Activated T-helper 1 cell treated with anti-CD3 and anti-CD28 coated beads, Interleukin-12 subunit alpha, Interleukin-12 subunit beta, Interleukin-2, Interleukin-4 antibody, amounts not matched to agents 30 ng/mL and 10 ng/mL and 1 ng/mL, durations not matched to agents 14 hours and 24 hours and 36 hours (primary cell): Measurements from ENCODE around the gene REV3L. TPM values are rescaled to one million over a fixed set of nuclear protein-coding genes. Genes with fewer than 3 reads are reported as not detected.
"Not testable (repeated sequence)": the region's sequence is repeated elsewhere in the genome, so short reads cannot be mapped to it uniquely, and the experiment has no call there.

Source experiments
- DNase-seq: peaks from one replicate; pipeline ENCODE4 v3.0.0; 2021; ENCODE audit warnings: low spot score
- H3K27ac Mint-ChIP-seq: one replicate; pipeline ENCODE4 v1.8.0; 2021; ENCODE audit warnings: mild to moderate bottlenecking, mixed read lengths
- H3K27me3 Mint-ChIP-seq: one replicate; pipeline ENCODE4 v1.8.0; 2022; ENCODE audit warnings: mild to moderate bottlenecking, moderate library complexity, mixed read lengths; ENCODE audit not compliant: insufficient read depth
- H3K36me3 Mint-ChIP-seq: one replicate; pipeline ENCODE4 v1.8.0; 2021; ENCODE audit warnings: low read depth, mixed read lengths
- H3K4me1 Mint-ChIP-seq: one replicate; pipeline ENCODE4 v1.8.0; 2021; ENCODE audit warnings: low read depth, mixed read lengths
- H3K4me3 Mint-ChIP-seq: one replicate; pipeline ENCODE4 v1.8.0; 2021; ENCODE audit warnings: mild to moderate bottlenecking, moderate library complexity, mixed read lengths
- H3K9me3 Mint-ChIP-seq: one replicate; pipeline ENCODE4 v1.8.0; 2021; ENCODE audit warnings: mixed read lengths
- intact Hi-C: fragments of 100-400 bp; cut with micrococcal nuclease; formaldehyde crosslinking; loops from one replicate; pipeline ENCODE4 v1.15.1; 2024
- total RNA-seq: library from RNA; stranded (reverse); gene quantifications from 2 replicates; pipeline ENCODE4 v1.2.3, GENCODE V29; 2022

The REV3L gene
- total RNA-seq, 1 donor from 2014 or later: 18.3 TPM

DNA sequence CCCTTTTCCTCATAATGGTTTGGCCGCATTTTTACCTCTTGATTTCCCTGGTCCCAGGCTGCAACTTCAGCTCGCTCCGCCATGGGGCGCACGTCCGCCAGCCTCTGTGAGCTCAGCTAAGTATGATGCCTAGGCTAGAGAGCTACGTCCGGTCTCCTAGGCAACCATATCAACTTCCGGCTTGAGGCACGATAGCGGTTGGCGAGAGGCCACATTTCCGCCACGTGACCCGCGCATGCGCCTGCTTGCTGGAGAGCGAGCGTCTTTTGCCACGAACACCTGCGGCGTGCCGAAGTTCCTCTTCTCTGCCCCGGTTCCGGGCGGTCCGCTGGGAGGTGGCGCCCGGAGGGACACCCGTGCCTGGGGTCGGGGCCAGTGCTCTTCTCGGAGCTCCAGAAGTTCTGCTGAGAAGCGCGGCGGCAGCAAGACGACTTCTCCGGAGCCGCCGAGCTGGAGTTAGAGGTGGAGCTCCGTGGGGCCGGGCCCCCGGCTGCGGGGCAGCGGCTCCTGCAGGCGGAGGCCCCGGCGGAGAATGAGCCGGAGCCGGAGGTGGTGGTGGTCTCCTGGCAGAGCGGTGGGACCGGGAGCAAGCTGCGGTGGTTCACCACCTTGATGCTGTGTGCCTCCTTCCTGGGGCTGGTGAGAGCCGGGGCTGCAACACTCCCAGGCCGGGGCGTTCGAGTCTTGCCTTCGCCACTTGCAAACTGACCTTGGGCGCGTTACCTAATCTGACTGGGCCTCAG, 223.8 kb downstream of the REV3L start:
- H3K4me1 Mint-ChIP-seq: peaks cover 34% of the 10 kb centered on the region
- peak overlapping the region; percentile 81 for H3K4me3 Mint-ChIP-seq
- intact Hi-C loops: loop anchor here (1.0 to 2.0 kb wide), 12 partner anchors 32 to 904 kb away; partner anchors contain the start of genes FAM229B, FYN, TRAF3IP2 and TUBE1

GRCh38 chr6:111258615-111259088, 224.4 kb downstream of the REV3L start:
- H3K36me3 Mint-ChIP-seq: peaks cover 4% of the 10 kb centered on the region
- H3K4me3 Mint-ChIP-seq: peak overlapping the region; percentile 81
- peaks cover 5% of the 10 kb centered on the region for H3K27me3 Mint-ChIP-seq
- H3K27ac Mint-ChIP-seq: peak overlapping the region; percentile 87
- no peaks in the 10 kb centered on the region for H3K9me3 Mint-ChIP-seq
- H3K4me1 Mint-ChIP-seq: peaks cover 28% of the 10 kb centered on the region
- intact Hi-C loops: loop anchor here (1.0 to 2.0 kb wide), 12 partner anchors 33 to 905 kb away; partner anchors contain the start of genes FAM229B, FYN, TRAF3IP2 and TUBE1
- DNase-seq: no peak

More for the DNA sequence above, 223.8 kb downstream of the REV3L start:
- peaks cover 5% of the 10 kb centered on the region for H3K27me3 Mint-ChIP-seq
- no peaks in the 10 kb centered on the region for H3K9me3 Mint-ChIP-seq
- peak overlapping the region; percentile 87 for H3K27ac Mint-ChIP-seq
- H3K36me3 Mint-ChIP-seq: peaks cover 10% of the 10 kb centered on the region
- peak; percentile 99 for DNase-seq

DNA sequence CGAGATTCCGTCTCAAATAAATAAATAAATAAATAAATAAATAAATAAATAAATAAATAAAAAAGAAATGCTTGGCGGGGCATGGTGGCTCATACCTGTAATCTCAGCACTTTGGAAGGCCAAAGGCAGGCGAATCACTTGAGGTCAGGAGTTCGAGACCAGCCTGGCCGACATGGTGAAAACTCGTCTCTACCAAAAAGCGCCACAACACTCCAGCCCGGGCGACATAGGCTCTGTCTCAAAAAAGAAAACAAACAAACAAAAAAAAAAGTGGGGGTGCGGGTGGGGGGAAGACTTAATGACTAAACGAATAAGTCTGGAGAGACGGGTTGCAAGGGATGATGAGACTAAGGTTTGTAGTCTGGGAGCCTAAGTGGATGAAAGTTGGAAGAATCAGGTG, 225.0 kb downstream of the REV3L start:
- no peak overlapping the region for H3K4me3 Mint-ChIP-seq

DNA sequence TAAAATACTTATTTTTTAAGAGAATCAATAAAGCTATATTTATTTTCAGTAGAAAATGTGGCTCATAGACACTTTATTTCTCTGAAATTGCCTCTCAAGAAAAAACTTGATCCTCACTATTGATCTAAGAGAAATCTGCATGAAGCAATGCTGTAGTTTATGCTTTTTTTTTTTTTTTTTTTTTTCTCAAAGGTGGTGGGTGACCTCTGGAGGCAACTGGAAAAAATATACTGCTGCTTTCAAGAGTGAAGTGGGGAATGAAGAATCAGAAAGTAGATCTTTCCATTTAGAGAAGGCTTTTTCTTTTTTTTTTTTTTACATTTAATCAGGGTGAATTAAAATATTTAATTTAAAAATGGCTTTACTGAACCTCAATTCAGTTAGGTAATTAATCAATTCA, 226.4 kb downstream of the REV3L start:
- Mint-ChIP-seq H3K36me3 (no peaks in the 10 kb centered on the region), H3K9me3 (no peaks in the 10 kb centered on the region), H3K27me3 (peaks cover 9% of the 10 kb centered on the region), H3K27ac (no peak overlapping the region), H3K4me3 (no peak overlapping the region), H3K4me1 (peaks cover 20% of the 10 kb centered on the region)
- DNase-seq: no peak
- intact Hi-C loops: no loop called here

More for the DNA sequence above, 225.0 kb downstream of the REV3L start:
- no peak for DNase-seq
- Mint-ChIP-seq H3K4me1 (peaks cover 26% of the 10 kb centered on the region), H3K9me3 (no peaks in the 10 kb centered on the region), H3K27ac (no peak overlapping the region), H3K36me3 (peaks cover 2% of the 10 kb centered on the region), H3K27me3 (peaks cover 9% of the 10 kb centered on the region)
- intact Hi-C loops: loop anchor here (2.0 kb wide), 2 partner anchors 309 to 615 kb away; partner anchors contain the start of gene FYN

GRCh38 chr6:111255838-111256237, 227.2 kb downstream of the REV3L start:
- intact Hi-C loops, H3K36me3 Mint-ChIP-seq, H3K4me3 Mint-ChIP-seq, H3K27ac Mint-ChIP-seq, H3K9me3 Mint-ChIP-seq, DNase-seq: not testable (repeated sequence)
- Mint-ChIP-seq H3K4me1 (peaks cover 16% of the 10 kb centered on the region), H3K27me3 (peaks cover 12% of the 10 kb centered on the region)

GRCh38 chr6:111254779-111255166, 228.2 kb downstream of the REV3L start:
- no peak overlapping the region for H3K4me3 Mint-ChIP-seq
- H3K27ac Mint-ChIP-seq: no peak overlapping the region
- intact Hi-C loops: no loop called here
- DNase-seq: no peak
- H3K4me1 Mint-ChIP-seq: peaks cover 8% of the 10 kb centered on the region
- no peaks in the 10 kb centered on the region for H3K9me3 Mint-ChIP-seq
- H3K27me3 Mint-ChIP-seq: peaks cover 12% of the 10 kb centered on the region
- H3K36me3 Mint-ChIP-seq: no peaks in the 10 kb centered on the region

DNA sequence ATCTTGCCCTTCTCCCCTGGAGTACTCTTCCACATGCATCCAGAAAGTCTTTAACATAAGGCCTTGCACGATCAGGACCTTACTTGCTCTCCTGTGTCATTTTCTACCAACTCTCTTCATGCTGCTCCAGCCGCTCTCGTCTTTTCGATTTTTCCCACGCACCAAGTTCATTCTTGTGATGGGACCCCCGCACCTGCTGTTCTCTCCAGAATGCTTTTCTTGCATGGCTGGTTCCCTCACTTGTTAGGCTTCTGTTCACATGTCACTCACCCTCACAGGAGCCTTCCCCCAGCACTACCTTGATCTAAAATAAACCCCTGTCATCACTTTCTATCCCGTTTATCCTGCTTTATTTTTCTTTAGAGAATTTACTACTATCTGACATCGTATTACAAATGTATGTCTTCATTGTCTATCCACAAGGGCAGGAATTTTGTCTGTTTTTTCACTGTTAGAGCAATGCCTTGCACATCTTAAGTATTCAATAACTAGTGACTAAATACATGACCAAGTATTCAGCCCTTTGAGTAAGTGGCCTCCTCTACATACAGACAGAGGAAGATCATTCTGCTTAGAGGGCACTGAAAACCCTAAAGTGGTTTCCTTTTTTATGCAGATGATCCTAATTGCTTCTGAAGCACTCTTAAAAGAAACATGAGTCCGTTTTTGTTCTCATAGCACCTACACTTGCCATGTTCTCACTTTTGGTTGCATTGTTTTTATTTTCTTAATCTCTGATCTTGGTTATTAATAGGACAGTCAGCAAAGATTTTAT, 228.8 kb downstream of the REV3L start:
- no peak for DNase-seq
- intact Hi-C loops: no loop called here
- Mint-ChIP-seq H3K9me3 (no peaks in the 10 kb centered on the region), H3K27me3 (peaks cover 16% of the 10 kb centered on the region), H3K27ac (no peak overlapping the region), H3K36me3 (no peaks in the 10 kb centered on the region), H3K4me3 (no peak overlapping the region), H3K4me1 (peaks cover 8% of the 10 kb centered on the region)

DNA sequence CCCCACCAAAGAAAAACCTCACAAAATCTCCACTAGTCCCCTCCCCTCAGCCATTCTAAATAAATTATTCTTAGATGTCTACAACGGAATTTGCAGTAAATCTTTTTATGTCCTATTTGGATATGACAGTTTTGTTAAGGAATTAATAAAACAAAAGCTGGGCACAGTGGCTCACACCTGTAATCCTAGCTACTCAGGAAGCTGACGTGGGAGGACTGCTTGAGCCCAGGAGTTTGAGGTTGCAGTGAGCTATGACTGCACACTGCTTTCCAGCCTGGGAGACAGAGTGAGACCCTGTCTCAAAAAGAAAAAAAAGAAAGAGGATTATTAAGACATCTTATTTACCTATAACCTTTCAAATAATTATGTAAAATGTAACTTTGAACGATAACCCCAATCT, 230.3 kb downstream of the REV3L start:
- H3K27me3 Mint-ChIP-seq: peaks cover 17% of the 10 kb centered on the region
- H3K4me3 Mint-ChIP-seq: no peak overlapping the region
- DNase-seq: no peak
- intact Hi-C loops: no loop called here
- H3K9me3 Mint-ChIP-seq: no peaks in the 10 kb centered on the region
- H3K36me3 Mint-ChIP-seq: no peaks in the 10 kb centered on the region
- no peak overlapping the region for H3K27ac Mint-ChIP-seq
- H3K4me1 Mint-ChIP-seq: no peaks in the 10 kb centered on the region

- no peaks in the 10 kb centered on the region for H3K4me1 Mint-ChIP-seq
- no peaks in the 10 kb centered on the region for H3K36me3 Mint-ChIP-seq
- intact Hi-C loops: no loop called here
Measured at GRCh38 chr6:111250791-111251354, 232.1 kb downstream of the REV3L start.

More at GRCh38 chr6:111250791-111251354, 232.1 kb downstream of the REV3L start:
- Mint-ChIP-seq H3K4me3 (no peak overlapping the region), H3K27ac (no peak overlapping the region), H3K9me3 (no peaks in the 10 kb centered on the region), H3K27me3 (peaks cover 16% of the 10 kb centered on the region)
- no peak for DNase-seq

Other genes starting within 250 kb of the REV3L start
- 17.4 and 18.5 TPM in 2 replicates for gene TRAF3IP2, start 122.7 kb upstream of the REV3L start, total RNA-seq